ENCODE results near the gene OR10A4.

DNA sequence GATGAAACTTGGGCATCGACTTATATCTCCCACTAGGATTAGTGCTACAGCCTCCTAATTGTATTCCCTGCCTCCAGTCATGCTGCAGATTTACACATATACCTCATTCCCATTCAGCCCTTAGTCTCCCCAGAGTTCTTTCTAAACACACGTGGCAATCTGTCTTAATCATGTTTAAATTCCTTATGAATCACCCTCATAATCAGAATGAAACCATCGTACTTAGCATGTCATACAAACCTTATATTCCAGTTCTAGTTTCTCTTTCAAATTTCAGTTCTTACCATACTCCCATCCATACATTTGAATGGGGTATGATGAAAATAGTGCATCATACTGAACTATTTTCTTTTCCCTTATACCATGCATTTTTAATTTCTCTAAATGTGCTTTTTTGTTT lies 19.6 kb upstream of the OR10A4 start:
- TF ChIP-seq, protein P1, sequence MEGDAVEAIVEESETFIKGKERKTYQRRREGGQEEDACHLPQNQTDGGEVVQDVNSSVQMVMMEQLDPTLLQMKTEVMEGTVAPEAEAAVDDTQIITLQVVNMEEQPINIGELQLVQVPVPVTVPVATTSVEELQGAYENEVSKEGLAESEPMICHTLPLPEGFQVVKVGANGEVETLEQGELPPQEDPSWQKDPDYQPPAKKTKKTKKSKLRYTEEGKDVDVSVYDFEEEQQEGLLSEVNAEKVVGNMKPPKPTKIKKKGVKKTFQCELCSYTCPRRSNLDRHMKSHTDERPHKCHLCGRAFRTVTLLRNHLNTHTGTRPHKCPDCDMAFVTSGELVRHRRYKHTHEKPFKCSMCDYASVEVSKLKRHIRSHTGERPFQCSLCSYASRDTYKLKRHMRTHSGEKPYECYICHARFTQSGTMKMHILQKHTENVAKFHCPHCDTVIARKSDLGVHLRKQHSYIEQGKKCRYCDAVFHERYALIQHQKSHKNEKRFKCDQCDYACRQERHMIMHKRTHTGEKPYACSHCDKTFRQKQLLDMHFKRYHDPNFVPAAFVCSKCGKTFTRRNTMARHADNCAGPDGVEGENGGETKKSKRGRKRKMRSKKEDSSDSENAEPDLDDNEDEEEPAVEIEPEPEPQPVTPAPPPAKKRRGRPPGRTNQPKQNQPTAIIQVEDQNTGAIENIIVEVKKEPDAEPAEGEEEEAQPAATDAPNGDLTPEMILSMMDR (IDR thresholded peaks at IDR 0.05; ENCODE audit: extremely low read depth in 1 of 2, insufficient read depth in 1 of 2, low read depth in 1 of 2, low read length in 2 of 2) = no peak
- no peak for TF ChIP-seq POLR2A (IDR thresholded peaks at IDR 0.05; ENCODE audit: low read depth, low read length)
- TF ChIP-seq FOS (IDR thresholded peaks at IDR 0.05; ENCODE audit: borderline replicate concordance, insufficient read depth, low read length) = no peak
- no peak for TF ChIP-seq GATA2 (IDR thresholded peaks at IDR 0.05; ENCODE audit: insufficient read depth, insufficient read length, low read depth, low read length)
- no peak for TF ChIP-seq POLR2AphosphoS5 (IDR thresholded peaks at IDR 0.05; ENCODE audit: insufficient read depth, low read depth, low read length)
- no peak for TF ChIP-seq EZH2 (IDR thresholded peaks at IDR 0.05; ENCODE audit: borderline replicate concordance, low read depth, low read length, severe bottlenecking)
- no peak for TF ChIP-seq MYC (IDR thresholded peaks at IDR 0.05; ENCODE audit: low read depth, low read length)
